Measurements from ENCODE around the gene PRRT4. TPM values are rescaled to one million over a fixed set of nuclear protein-coding genes. Genes with fewer than 3 reads are reported as not detected.

PRRT4 gene
- total RNA-seq: not detected in 2 replicates

GRCh38 chr7:128361411-128362379 lies at the start of gene PRRT4:
Gene PRRT4 (minus strand): TSS chr7:128361690.

DNA sequence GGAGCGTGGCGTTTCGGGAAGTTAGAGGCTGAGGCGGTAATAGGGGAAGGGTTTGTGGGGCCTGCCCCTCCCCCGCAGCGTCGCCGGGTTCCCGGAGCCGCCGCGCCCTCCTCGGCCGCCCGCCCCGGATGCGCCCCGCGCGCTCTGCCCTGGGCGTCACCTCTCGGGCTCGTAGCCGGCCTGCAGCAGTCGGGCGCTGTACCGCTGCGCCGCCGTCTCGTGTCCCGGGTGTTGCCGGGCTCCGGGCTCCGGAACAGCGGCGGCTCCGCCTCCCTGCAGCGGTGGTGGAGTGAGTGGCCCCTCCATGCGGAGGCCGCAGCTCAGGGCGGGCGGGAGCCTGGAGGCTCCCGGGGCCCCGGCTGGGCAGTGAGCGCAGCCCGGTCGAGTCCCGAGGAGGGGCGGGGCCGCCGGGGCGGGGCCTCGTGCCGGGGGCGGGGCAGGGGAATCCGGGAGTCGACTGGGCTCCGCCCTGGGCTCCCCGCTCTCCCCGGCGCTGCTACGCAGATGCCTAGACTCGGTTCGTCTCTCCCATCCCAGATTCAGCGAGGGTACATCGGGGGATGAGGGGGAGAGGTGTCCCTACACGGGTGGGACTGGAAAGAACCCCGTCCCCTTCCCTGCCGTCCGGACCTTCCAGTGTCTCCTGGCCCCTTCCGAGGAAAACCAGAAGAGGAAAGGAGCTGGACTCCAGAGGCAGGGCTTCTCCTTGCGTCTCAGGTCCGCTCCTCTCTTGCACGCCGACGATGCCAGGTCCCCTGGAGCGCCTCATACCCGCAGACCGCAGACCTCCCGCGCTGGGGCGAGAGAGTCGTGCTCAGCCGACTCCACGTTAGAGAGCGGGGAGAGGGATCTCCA lies 48.3 kb upstream of the PRRT4 start, which contains the start of gene IMPDH1:
TSS of gene IMPDH1 (minus strand) at position 387 of the 855 bp plus-strand sequence. CDS start at position 306, 81 bp downstream.

GRCh38 chr7:128343554-128344430 lies 17.7 kb downstream of the PRRT4 start, which contains the start of gene RBM28:
Gene RBM28 (minus strand): TSS chr7:128343908. CDS start chr7:128343793, 115 bp downstream.

Other genes starting within 250 kb of the PRRT4 start
- gene LEP, start 120.4 kb downstream of the PRRT4 start, total RNA-seq: not detected in 2 replicates
- 9.0 and 11.2 TPM in 2 replicates for gene RBM28, start 17.8 kb downstream of the PRRT4 start, total RNA-seq
- gene IMPDH1, start 48.3 kb upstream of the PRRT4 start, total RNA-seq: 28.8 and 33.5 TPM in 2 replicates
- 8.9 and 10.1 TPM in 2 replicates for gene HILPDA, start 94.2 kb upstream of the PRRT4 start, total RNA-seq
- gene METTL2B, start 115.1 kb upstream of the PRRT4 start, total RNA-seq: 18.9 and 20.3 TPM in 2 replicates